Inferior parietal cortex (tissue), 1 donor: ENCODE measurements around the gene RPS16.

Experiments
- DNase-seq: peaks from one replicate; pipeline ENCODE4 v3.0.0-alpha.2; 2016; ENCODE audit errors: extremely low spot score

Gene RPS16

DNA sequence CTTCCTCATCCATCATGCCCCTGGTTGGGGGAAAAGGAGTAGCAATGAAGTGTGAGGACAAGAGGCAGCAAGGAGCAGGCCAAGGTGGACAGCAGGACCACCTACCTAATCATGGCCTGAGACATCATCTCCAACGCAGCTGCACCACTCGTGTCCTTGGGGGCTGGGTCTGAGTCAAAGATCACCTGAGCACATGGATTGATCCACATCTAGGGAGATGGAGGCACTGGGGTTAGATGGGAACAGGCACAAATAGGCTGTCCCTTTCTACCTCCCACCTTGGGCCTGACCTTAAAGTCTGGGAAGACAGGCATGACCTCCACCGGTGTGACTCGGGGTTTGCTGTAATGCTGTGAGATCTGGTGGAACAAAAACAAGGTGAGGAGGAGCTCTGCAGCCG lies 47.1 kb downstream of the RPS16 start:
- no peak for DNase-seq

GRCh38 chr19:39386557-39386956 lies 49.2 kb downstream of the RPS16 start:
- no peak for DNase-seq

- DNase-seq = no peak
Observed at GRCh38 chr19:39385629-39386411, 49.9 kb downstream of the RPS16 start.

DNA sequence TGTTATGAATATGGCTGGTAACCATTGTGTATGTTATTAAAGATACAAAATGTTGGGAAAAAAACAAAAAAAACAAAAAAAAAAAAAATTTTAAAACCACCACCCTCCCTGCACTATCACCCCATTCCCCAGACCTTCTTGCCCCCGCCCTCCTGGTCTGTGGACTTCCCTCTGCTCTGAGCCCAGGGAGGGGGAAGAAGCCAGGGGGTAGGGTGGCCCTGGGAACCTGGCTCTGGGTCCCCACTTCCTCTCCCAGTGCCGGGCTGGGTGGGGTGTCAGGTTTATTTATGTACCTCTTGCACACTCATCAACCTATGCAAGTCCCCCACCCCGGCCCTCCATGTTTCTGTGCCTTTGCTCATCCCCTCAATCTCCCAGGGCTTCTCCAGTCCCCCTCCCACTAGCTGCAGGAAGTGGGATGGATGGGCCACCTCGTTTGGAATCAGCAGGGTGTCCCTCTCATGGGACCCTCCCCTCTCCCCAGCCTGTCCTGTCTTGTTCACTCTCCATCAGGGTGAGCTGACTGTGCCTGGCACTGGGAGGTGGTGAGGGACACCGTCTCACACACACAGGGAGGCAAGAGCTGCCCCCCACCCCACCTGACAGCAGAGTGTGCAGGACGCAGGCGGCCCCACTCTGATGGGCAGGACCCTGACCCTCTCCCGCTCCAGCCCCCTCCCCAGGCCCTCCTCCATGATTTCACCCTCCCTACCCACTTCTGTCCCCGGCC lies 50.7 kb downstream of the RPS16 start:
- no peak for DNase-seq
